ENCODE data around the gene TRDMT1. TPM values are rescaled to one million over a fixed set of nuclear protein-coding genes. Genes with fewer than 3 reads are reported as not detected.

The TRDMT1 gene
- total RNA-seq, 1 experiment from 2014 or later: 20.2 TPM

DNA sequence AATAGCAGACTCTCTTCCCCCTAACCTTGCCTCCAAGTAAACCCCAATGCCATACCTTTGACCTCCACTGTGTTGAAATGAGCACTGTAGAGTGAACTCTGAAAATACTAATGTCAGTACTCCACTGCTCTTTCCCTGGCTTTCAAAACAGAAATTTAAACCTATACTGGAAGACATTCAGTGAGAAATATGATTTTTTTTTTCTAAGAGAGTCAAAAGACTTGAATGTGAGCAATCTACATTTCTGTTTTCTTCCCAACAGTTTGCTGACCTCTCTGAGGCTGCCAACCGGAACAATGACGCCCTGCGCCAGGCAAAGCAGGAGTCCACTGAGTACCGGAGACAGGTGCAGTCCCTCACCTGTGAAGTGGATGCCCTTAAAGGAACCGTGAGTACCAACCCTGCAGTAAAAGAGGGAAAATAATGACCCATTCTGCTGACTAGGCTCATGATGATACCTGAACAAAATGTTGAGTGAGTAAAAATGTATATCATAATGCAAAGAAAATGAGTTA, 33.0 kb upstream of the TRDMT1 start:
- H3K4me1 Mint-ChIP-seq: peaks cover 6% of the 10 kb centered on the region in 2 experiments; a peak in 1 of 4 replicates
- H3K4me3 Mint-ChIP-seq: no peak overlapping the region
- H3K9ac ChIP-seq (ENCODE audit: extremely low read depth, insufficient read length, low read length): no peak overlapping the region

More for the DNA sequence above, 33.0 kb upstream of the TRDMT1 start:
- DNase-seq: no peak
- no peaks in the 10 kb centered on the region for H3K79me2 ChIP-seq (ENCODE audit: insufficient read depth, low read length)
- H4K20me1 ChIP-seq (ENCODE audit: control insufficient read depth, insufficient read depth, insufficient read length): no peaks in the 10 kb centered on the region
- no peak overlapping the region for H3K4ac ChIP-seq (ENCODE audit: low read depth, low read length)
- H3K27me3 ChIP-seq (ENCODE audit: insufficient read depth, low read length): no peaks in the 10 kb centered on the region; the same call in 1 of the 2 replicates
- no peak overlapping the region for H4K91ac ChIP-seq (ENCODE audit: insufficient read length, low read depth, low read length)
- Mint-ChIP-seq H3K27me3 (ENCODE audit: low read depth) (no peaks in the 10 kb centered on the region; the same call in 1 of the 2 replicates), H3K9me3 (no peaks in the 10 kb centered on the region), H3K36me3 (ENCODE audit: insufficient read depth in 1 of 3, low read depth in 3 of 3) (peaks cover 25 to 65% (median 56%) of the 10 kb centered on the region in 3 experiments), H3K27ac (no peak overlapping the region; a peak in 1 of 7 replicates)
- H3T11ph ChIP-seq (ENCODE audit: low read length): no peak overlapping the region
- H3K9me3 ChIP-seq (ENCODE audit: control insufficient read depth, low read depth, low read length): no peaks in the 10 kb centered on the region
- H3K4me1 ChIP-seq (ENCODE audit: insufficient read depth, low read length): no peaks in the 10 kb centered on the region
- H2AFZ ChIP-seq (ENCODE audit: low read length): no peak overlapping the region
- no peak overlapping the region for H3K27ac ChIP-seq (ENCODE audit: insufficient read length, low read depth, low read length)
- H2BK20ac ChIP-seq (ENCODE audit: low read depth, low read length, poor library complexity, severe bottlenecking): no peak overlapping the region
- H4K5ac ChIP-seq (ENCODE audit: insufficient read length, low read depth, low read length): no peak overlapping the region
- no peak overlapping the region for H3K18ac ChIP-seq (ENCODE audit: insufficient read length, low read depth, low read length)
- no peak overlapping the region for H4K8ac ChIP-seq (replicated peaks; ENCODE audit: insufficient read length, low read depth, low read length)
- H2BK12ac ChIP-seq (ENCODE audit: insufficient read length, low read depth, low read length): no peak overlapping the region
- H2AK5ac ChIP-seq (ENCODE audit: insufficient read length, low read length): no peak overlapping the region
- H3K56ac ChIP-seq (ENCODE audit: insufficient read length, low read depth, low read length): no peak overlapping the region
- no peak for TF ChIP-seq CTCF (conservative IDR thresholded peaks at IDR 0.05)
- no peak overlapping the region for H3K23ac ChIP-seq (ENCODE audit: insufficient read length, low read depth, low read length)
- H3K4me2 ChIP-seq (ENCODE audit: insufficient read depth, insufficient read length, low read length): no peak overlapping the region
- WGBS (ENCODE audit: extremely low coverage, insufficient read length, low lambda C conversion rate): no CpG with 5 or more reads among the region's 5 CpGs
- no peak overlapping the region for H2BK120ac ChIP-seq (ENCODE audit: low read depth, low read length, poor library complexity, severe bottlenecking)
- no peak overlapping the region for H2BK5ac ChIP-seq (ENCODE audit: insufficient read length, low read length)
- no peak overlapping the region for H2BK15ac ChIP-seq (ENCODE audit: low read depth, low read length)
- H3K14ac ChIP-seq (ENCODE audit: insufficient read depth, low read length): no peak overlapping the region
- no peaks in the 10 kb centered on the region for H3K79me1 ChIP-seq (ENCODE audit: insufficient read depth, low read depth, low read length, poor library complexity, severe bottlenecking)
- peaks cover 7% of the 10 kb centered on the region for H3K23me2 ChIP-seq (ENCODE audit: insufficient read length, low read depth, low read length, poor library complexity, severe bottlenecking)

Data from H9 (cell line).